GM10248 (cell line): ENCODE data around the gene IPCEF1.

Source experiments
- CTCF ChIA-PET: fragments of 300-600 bp; sonication (Branson Sonifier 250); formaldehyde crosslinking; extraction: SDS; loops from one replicate; lab custom pipeline; 2021; ENCODE audit warnings: antibody characterized with exemption; lab: Yijun Ruan, JAX
- POLR2A ChIA-PET: fragments of 350-650 bp; sonication (Branson Sonifier 250); formaldehyde crosslinking; extraction: SDS; loops from one replicate; lab custom pipeline; 2020; ENCODE audit warnings: antibody characterized with exemption; lab: Yijun Ruan, JAX
- DNase-seq: peaks from one replicate; pipeline ENCODE4 v3.0.0; 2012; ENCODE audit errors: extremely low spot score
- TF ChIP-seq, protein P1 (sequence below): IDR thresholded peaks from 2 replicates; pipeline ENCODE4 v1.5.1; 2012; ENCODE audit warnings: mild to moderate bottlenecking, low read depth; ENCODE audit errors: extremely low read depth, missing control alignments, control extremely low read depth

Gene IPCEF1

DNA sequence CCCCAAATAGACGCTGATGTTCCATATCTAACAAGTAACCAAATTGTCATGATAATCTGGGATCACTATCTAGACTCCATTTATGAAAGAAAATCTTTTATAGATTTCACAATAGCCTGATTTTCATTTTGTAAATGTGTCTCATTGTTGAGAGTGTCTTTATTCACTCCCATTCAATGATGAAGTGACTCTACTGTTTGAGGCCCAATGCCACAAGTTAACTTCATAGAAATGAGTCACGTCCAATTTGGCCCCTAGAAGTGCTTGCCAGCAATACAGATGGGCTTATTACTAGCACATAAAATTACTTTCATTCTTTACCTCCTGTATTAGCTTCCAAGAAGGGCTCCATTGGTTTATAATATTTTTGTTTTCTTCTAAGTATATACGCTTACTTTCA is 6.3 kb downstream of the IPCEF1 start:
- no peak for DNase-seq
- CTCF ChIA-PET, result interaction anchor here (1.0 kb wide), 1 partner anchor 73 kb away, joined by 3 read pairs; no protein-coding TSS in a partner anchor
- POLR2A ChIA-PET, result no interaction called here
- TF ChIP-seq, protein P1, sequence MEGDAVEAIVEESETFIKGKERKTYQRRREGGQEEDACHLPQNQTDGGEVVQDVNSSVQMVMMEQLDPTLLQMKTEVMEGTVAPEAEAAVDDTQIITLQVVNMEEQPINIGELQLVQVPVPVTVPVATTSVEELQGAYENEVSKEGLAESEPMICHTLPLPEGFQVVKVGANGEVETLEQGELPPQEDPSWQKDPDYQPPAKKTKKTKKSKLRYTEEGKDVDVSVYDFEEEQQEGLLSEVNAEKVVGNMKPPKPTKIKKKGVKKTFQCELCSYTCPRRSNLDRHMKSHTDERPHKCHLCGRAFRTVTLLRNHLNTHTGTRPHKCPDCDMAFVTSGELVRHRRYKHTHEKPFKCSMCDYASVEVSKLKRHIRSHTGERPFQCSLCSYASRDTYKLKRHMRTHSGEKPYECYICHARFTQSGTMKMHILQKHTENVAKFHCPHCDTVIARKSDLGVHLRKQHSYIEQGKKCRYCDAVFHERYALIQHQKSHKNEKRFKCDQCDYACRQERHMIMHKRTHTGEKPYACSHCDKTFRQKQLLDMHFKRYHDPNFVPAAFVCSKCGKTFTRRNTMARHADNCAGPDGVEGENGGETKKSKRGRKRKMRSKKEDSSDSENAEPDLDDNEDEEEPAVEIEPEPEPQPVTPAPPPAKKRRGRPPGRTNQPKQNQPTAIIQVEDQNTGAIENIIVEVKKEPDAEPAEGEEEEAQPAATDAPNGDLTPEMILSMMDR, result no peak

DNA sequence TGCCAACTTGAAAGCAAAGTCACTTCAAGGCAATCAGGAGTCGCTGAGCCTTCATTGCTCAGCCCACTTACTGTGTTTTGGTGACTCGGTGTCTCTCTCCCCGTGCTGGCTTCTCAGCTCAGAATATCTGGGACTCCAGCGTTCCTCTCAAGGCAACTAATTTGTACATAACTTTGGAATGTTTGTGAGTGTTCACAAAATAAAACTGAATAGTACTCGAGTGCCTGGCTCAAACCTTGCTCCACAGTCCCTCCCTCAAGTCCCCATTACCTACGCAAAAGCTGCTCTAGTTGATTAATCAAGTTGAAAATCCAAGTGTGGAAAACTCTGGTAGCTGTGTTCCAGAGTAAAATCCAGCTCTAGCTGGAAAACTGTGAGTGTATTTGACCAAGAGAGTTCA is 8.6 kb downstream of the IPCEF1 start:
- ChIA-PET POLR2A (no interaction called here), CTCF (no interaction called here)

DNA sequence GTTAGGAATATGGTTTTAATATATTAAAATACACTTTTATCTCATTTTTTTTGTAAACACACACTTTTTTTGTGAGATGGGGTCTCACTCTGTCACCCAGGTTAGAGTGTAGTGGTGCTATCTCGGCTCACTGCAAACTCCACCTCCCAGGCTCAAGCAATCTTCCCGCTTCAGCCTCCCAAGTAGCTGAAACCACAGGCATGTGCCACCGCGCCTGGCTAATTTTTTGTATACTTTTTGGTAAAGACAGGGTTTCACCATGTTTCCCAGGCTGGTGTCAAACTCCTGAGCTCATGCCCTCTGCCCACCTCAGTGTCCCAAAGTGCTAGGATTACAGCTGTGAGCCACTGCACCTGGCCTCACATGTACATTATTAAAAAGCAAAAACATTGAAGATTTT is 10.8 kb downstream of the IPCEF1 start:
- ChIA-PET CTCF (interaction anchor here (0.9 to 1.2 kb wide), 2 partner anchors 9 to 16 kb away, joined by 3 to 4 read pairs; no protein-coding TSS in a partner anchor), POLR2A (no interaction called here)
- TF ChIP-seq, protein P1, result no peak

More for the DNA sequence above, 8.6 kb downstream of the IPCEF1 start:
- TF ChIP-seq, protein P1, result no peak
- no peak for DNase-seq

DNA sequence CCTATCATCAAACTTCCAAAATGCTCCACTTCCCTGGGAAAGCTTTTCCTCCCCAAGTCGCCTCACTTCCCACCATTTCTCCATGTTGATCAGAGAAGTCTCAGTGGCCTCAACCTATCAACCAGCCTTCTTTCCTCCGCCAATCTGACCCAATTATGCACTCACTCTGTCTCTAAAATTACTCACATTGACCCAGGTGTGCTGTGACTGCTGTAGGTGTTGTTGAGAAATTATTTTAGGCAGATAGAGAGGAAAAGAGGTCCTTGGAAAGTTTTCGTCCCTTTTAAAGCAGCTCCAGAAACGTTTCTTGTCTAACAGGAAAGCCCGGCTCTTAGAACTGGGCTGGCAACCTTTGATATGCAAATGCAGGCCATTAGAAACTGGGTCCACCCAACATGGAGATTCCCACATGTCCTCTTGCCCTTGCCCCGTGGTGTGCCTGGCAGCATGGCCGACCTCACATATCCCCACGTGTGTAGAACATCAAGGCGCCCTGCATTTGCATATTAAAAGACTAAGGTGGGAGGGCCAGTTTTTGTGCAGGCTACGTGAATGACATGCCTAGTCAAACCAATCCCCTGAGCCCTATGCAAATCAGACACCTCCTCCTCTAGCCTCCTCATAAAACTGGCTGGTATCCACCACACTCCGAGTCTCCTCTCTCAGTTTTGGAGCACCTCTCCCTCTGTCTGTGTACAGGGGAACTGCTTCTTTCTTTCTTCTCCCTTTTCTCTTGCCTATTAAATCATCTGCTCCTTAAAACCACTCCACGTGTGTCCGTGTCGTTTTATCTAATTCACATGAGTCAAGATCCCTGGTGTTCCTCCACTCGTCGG is 12.9 kb downstream of the IPCEF1 start:
- ChIA-PET CTCF (no interaction called here), POLR2A (no interaction called here)
- DNase-seq, result no peak
- TF ChIP-seq, protein P1, result no peak

More for the DNA sequence above, 10.8 kb downstream of the IPCEF1 start:
- DNase-seq, result no peak

DNA sequence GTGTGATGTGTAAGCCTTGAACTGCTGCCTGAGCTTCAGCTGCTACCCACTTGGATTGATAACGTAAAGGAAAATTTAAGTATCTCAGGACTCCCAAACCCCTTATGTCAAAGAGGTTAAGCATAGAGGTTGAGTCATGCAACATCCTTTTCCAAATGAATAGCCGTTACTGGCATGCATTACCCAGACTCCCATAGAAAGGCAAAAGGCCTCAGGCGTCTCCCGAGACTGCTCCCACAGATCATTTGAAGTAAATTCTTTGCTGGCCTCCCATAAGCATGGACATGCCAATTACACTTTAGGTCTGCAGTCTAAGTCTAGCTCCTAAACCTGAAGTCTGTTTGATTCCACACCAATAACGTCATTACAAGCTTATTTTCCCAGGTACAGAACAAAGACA is 14.7 kb downstream of the IPCEF1 start:
- ChIA-PET POLR2A (no interaction called here), CTCF (interaction anchor here (1.4 kb wide), 1 partner anchor 14 kb away, joined by 3 read pairs; the partner anchor contains the start of gene IPCEF1)
- TF ChIP-seq, protein P1, result no peak
- no peak for DNase-seq

DNA sequence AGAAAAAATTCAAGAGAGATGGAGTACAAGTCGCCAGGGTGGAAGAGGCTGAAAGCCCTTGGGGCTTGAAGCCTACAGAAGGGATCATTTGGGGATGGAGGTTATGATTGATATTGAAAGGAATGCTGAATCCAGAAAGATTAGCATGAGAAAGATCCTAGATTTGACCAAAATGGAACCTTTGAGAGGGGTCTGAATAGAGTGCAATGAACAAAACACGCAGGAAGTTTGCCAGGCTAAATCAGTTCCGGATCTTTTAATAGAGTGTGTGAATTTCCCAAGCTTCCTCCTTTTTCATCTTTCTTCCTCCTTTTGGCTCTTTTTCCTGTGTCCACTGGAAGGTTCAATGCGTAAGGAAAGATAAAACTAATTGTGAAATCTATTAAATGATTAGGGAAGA is 15.3 kb downstream of the IPCEF1 start:
- TF ChIP-seq, protein P1, result no peak
- POLR2A ChIA-PET, result no interaction called here
- no peak for DNase-seq
- CTCF ChIA-PET, result interaction anchor here (1.4 kb wide), 1 partner anchor 15 kb away, joined by 3 read pairs; the partner anchor contains the start of gene IPCEF1
